ENCODE measurements around the gene RAB33B.

RAB33B gene

GRCh38 chr4:139455126-139455538 lies 1.2 kb downstream of the RAB33B start:
- TF ChIP-seq TAF1 (IDR thresholded peaks at IDR 0.05; ENCODE audit: borderline replicate concordance, insufficient read depth, low read length) = no peak
- no peak for TF ChIP-seq SIN3A (IDR thresholded peaks at IDR 0.05; ENCODE audit: borderline replicate concordance, insufficient read depth, low read length)
- no peak for TF ChIP-seq POLR2AphosphoS5 (IDR thresholded peaks at IDR 0.05; ENCODE audit: low read depth, low read length)
- TF ChIP-seq FOXP2 (optimal IDR thresholded peaks at IDR 0.05; ENCODE audit: borderline replicate concordance, extremely low read depth, extremely low read length, insufficient read depth) = no peak

GRCh38 chr4:139457318-139457717 lies 3.4 kb downstream of the RAB33B start:
- TF ChIP-seq SIN3A (IDR thresholded peaks at IDR 0.05; ENCODE audit: borderline replicate concordance, insufficient read depth, low read length) (no peak), FOXP2 (optimal IDR thresholded peaks at IDR 0.05; ENCODE audit: borderline replicate concordance, extremely low read depth, extremely low read length, insufficient read depth) (no peak), TAF1 (IDR thresholded peaks at IDR 0.05; ENCODE audit: borderline replicate concordance, insufficient read depth, low read length) (no peak), REST (IDR thresholded peaks at IDR 0.05; ENCODE audit: insufficient read depth in 1 of 2, low read depth in 2 of 2, low read length in 2 of 2) (no peak), POLR2AphosphoS5 (IDR thresholded peaks at IDR 0.05; ENCODE audit: low read depth, low read length) (no peak)

GRCh38 chr4:139458543-139458942 lies 4.6 kb downstream of the RAB33B start:
- TF ChIP-seq FOXP2 (optimal IDR thresholded peaks at IDR 0.05; ENCODE audit: borderline replicate concordance, extremely low read depth, extremely low read length, insufficient read depth) = no peak
- TF ChIP-seq POLR2AphosphoS5 (IDR thresholded peaks at IDR 0.05; ENCODE audit: low read depth, low read length) = no peak
- no peak for TF ChIP-seq SIN3A (IDR thresholded peaks at IDR 0.05; ENCODE audit: borderline replicate concordance, insufficient read depth, low read length)
- TF ChIP-seq TAF1 (IDR thresholded peaks at IDR 0.05; ENCODE audit: borderline replicate concordance, insufficient read depth, low read length) = no peak
- TF ChIP-seq REST (IDR thresholded peaks at IDR 0.05; ENCODE audit: insufficient read depth in 1 of 2, low read depth in 2 of 2, low read length in 2 of 2) = no peak

GRCh38 chr4:139458999-139459398 lies 5.1 kb downstream of the RAB33B start:
- TF ChIP-seq TAF1 (IDR thresholded peaks at IDR 0.05; ENCODE audit: borderline replicate concordance, insufficient read depth, low read length) = no peak
- TF ChIP-seq POLR2AphosphoS5 (IDR thresholded peaks at IDR 0.05; ENCODE audit: low read depth, low read length) = no peak
- no peak for TF ChIP-seq REST (IDR thresholded peaks at IDR 0.05; ENCODE audit: insufficient read depth in 1 of 2, low read depth in 2 of 2, low read length in 2 of 2)
- TF ChIP-seq SIN3A (IDR thresholded peaks at IDR 0.05; ENCODE audit: borderline replicate concordance, insufficient read depth, low read length) = no peak
- no peak for TF ChIP-seq FOXP2 (optimal IDR thresholded peaks at IDR 0.05; ENCODE audit: borderline replicate concordance, extremely low read depth, extremely low read length, insufficient read depth)

GRCh38 chr4:139460565-139460964 lies 6.6 kb downstream of the RAB33B start:
- TF ChIP-seq SIN3A (IDR thresholded peaks at IDR 0.05; ENCODE audit: borderline replicate concordance, insufficient read depth, low read length) (no peak), POLR2AphosphoS5 (IDR thresholded peaks at IDR 0.05; ENCODE audit: low read depth, low read length) (no peak), REST (IDR thresholded peaks at IDR 0.05; ENCODE audit: insufficient read depth in 1 of 2, low read depth in 2 of 2, low read length in 2 of 2) (no peak), TAF1 (IDR thresholded peaks at IDR 0.05; ENCODE audit: borderline replicate concordance, insufficient read depth, low read length) (no peak), FOXP2 (optimal IDR thresholded peaks at IDR 0.05; ENCODE audit: borderline replicate concordance, extremely low read depth, extremely low read length, insufficient read depth) (no peak)

Measured in PFSK-1 (cell line).